ENCODE data around the gene GAB1.
A peak's percentile ranks its signal among the peaks of the same experiment; 100 is the strongest.

The GAB1 gene

DNA sequence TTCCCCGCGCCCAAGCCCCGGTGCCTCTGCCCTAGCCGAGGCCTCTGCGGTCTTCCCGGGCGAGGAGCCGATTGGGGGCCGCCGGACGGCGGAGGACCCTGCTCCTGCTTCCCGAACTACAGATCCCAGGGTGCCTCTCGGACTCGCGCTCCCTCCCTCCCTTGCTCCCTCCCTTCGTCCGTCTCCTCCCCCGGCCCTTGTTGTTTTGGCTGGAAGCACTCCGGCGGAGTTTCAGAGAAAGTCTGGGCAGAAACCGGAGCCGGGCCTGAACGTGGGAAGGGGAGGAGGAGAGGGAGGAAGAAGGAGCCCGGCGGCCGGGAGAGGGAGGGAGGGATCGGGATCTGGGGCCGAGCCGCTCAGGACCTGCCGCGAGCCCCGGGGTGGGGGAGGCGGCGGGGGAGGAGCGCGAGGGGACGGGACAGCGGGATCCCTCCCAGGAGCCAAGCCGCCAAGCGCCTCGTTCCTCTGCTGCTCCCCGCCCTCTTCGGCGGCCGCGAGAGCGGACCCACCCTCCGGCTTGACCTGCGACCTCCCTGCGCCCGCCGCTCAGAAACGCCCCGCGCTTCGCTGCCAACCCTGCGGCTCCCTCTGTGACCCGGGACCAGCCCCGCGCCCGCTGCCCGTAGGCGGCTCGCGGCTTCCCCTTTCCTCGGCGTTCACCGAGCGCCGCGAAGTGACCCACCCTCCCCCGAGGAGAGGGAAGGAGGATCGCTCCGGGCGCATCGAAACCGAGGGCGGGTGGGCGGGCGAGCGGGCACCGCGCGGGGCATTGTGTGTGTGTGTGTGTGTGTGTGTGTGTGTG lies 496 bp upstream of the GAB1 start (continued):
- TF ChIP-seq, protein P1, sequence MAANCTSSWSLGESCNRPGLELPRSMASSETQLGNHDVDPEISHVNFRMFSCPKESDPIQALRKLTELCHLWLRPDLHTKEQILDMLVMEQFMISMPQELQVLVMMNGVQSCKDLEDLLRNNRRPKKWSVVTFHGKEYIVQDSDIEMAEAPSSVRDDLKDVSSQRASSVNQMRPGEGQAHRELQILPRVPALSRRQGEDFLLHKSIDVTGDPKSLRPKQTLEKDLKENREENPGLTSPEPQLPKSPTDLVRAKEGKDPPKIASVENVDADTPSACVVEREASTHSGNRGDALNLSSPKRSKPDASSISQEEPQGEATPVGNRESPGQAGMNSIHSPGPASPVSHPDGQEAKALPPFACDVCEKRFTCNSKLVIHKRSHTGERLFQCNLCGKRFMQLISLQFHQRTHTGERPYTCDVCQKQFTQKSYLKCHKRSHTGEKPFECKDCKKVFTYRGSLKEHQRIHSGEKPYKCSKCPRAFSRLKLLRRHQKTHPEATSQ (tag by site-specific recombination; IDR thresholded peaks at IDR 0.05), result no peak
- no peak for TF ChIP-seq ZFP3 (tag by site-specific recombination; IDR thresholded peaks at IDR 0.05; ENCODE audit: low read depth)
- peak; percentile 27; the same call in 1 of the 2 replicates for TF ChIP-seq ZSCAN30 (tag by site-specific recombination; IDR thresholded peaks at IDR 0.05)
- peak; percentile 69 for TF ChIP-seq EGR2 (tag by site-specific recombination; IDR thresholded peaks at IDR 0.05; ENCODE audit: low read depth)
- TF ChIP-seq, protein P2, sequence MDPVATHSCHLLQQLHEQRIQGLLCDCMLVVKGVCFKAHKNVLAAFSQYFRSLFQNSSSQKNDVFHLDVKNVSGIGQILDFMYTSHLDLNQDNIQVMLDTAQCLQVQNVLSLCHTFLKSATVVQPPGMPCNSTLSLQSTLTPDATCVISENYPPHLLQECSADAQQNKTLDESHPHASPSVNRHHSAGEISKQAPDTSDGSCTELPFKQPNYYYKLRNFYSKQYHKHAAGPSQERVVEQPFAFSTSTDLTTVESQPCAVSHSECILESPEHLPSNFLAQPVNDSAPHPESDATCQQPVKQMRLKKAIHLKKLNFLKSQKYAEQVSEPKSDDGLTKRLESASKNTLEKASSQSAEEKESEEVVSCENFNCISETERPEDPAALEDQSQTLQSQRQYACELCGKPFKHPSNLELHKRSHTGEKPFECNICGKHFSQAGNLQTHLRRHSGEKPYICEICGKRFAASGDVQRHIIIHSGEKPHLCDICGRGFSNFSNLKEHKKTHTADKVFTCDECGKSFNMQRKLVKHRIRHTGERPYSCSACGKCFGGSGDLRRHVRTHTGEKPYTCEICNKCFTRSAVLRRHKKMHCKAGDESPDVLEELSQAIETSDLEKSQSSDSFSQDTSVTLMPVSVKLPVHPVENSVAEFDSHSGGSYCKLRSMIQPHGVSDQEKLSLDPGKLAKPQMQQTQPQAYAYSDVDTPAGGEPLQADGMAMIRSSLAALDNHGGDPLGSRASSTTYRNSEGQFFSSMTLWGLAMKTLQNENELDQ (tag by site-specific recombination; IDR thresholded peaks at IDR 0.05; ENCODE audit: low read depth), result no peak
- TF ChIP-seq ZNF600 (tag by site-specific recombination; IDR thresholded peaks at IDR 0.05), result peak; percentile 72; the same call in 1 of the 2 replicates
- TF ChIP-seq OVOL3 (tag by site-specific recombination; IDR thresholded peaks at IDR 0.05), result no peak
- TF ChIP-seq ZNF335 (tag by site-specific recombination; conservative IDR thresholded peaks at IDR 0.05), result peak; percentile 28
- TF ChIP-seq, protein P3, sequence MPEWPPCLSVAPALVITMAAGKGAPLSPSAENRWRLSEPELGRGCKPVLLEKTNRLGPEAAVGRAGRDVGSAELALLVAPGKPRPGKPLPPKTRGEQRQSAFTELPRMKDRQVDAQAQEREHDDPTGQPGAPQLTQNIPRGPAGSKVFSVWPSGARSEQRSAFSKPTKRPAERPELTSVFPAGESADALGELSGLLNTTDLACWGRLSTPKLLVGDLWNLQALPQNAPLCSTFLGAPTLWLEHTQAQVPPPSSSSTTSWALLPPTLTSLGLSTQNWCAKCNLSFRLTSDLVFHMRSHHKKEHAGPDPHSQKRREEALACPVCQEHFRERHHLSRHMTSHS (tag by site-specific recombination; IDR thresholded peaks at IDR 0.05), result no peak
- peak; percentile 92 for TF ChIP-seq ZBTB20 (tag by site-specific recombination; IDR thresholded peaks at IDR 0.05)
- no peak for TF ChIP-seq ZNF561 (tag by site-specific recombination; IDR thresholded peaks at IDR 0.05; ENCODE audit: borderline replicate concordance)
- no peak for TF ChIP-seq TCF7L2 (IDR thresholded peaks at IDR 0.05; ENCODE audit: borderline replicate concordance, low read depth, low read length)
- TF ChIP-seq ZNF426 (tag by site-specific recombination; IDR thresholded peaks at IDR 0.05), result no peak
- TF ChIP-seq ZSCAN23 (tag by site-specific recombination; IDR thresholded peaks at IDR 0.05), result no peak
- peak; percentile 74 for TF ChIP-seq SP2 (tag by site-specific recombination; IDR thresholded peaks at IDR 0.05)
- TF ChIP-seq, protein P4, sequence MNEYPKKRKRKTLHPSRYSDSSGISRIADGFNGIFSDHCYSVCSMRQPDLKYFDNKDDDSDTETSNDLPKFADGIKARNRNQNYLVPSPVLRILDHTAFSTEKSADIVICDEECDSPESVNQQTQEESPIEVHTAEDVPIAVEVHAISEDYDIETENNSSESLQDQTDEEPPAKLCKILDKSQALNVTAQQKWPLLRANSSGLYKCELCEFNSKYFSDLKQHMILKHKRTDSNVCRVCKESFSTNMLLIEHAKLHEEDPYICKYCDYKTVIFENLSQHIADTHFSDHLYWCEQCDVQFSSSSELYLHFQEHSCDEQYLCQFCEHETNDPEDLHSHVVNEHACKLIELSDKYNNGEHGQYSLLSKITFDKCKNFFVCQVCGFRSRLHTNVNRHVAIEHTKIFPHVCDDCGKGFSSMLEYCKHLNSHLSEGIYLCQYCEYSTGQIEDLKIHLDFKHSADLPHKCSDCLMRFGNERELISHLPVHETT (tag by site-specific recombination; IDR thresholded peaks at IDR 0.05), result no peak
- TF ChIP-seq ZNF404 (tag by site-specific recombination; IDR thresholded peaks at IDR 0.05), result no peak
- TF ChIP-seq KLF10 (tag by site-specific recombination; IDR thresholded peaks at IDR 0.05), result no peak
- TF ChIP-seq SALL2 (tag by site-specific recombination; IDR thresholded peaks at IDR 0.05; ENCODE audit: borderline replicate concordance), result no peak
- TF ChIP-seq MZF1 (tag by site-specific recombination; IDR thresholded peaks at IDR 0.05; ENCODE audit: borderline replicate concordance), result no peak
- TF ChIP-seq ZNF112 (tag by site-specific recombination; IDR thresholded peaks at IDR 0.05), result no peak
- TF ChIP-seq WT1 (tag by site-specific recombination; IDR thresholded peaks at IDR 0.05), result peak; percentile 72
- 0 out of 2 replicates have a peak, but pooled peaks have one; percentile 12 for TF ChIP-seq ZNF610 (tag by site-specific recombination; IDR thresholded peaks at IDR 0.05; ENCODE audit: borderline replicate concordance)
- TF ChIP-seq ZNF560 (tag by site-specific recombination; IDR thresholded peaks at IDR 0.05; ENCODE audit: borderline replicate concordance), result no peak
- no peak for TF ChIP-seq ZSCAN16 (tag by site-specific recombination; IDR thresholded peaks at IDR 0.05)
- no peak for TF ChIP-seq ZNF514 (tag by site-specific recombination; IDR thresholded peaks at IDR 0.05)
- TF ChIP-seq, protein P5, sequence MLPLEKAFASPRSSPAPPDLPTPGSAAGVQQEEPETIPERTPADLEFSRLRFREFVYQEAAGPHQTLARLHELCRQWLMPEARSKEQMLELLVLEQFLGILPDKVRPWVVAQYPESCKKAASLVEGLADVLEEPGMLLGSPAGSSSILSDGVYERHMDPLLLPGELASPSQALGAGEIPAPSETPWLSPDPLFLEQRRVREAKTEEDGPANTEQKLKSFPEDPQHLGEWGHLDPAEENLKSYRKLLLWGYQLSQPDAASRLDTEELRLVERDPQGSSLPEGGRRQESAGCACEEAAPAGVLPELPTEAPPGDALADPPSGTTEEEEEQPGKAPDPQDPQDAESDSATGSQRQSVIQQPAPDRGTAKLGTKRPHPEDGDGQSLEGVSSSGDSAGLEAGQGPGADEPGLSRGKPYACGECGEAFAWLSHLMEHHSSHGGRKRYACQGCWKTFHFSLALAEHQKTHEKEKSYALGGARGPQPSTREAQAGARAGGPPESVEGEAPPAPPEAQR (tag by site-specific recombination; IDR thresholded peaks at IDR 0.05), result no peak
- TF ChIP-seq ZNF623 (tag by site-specific recombination; IDR thresholded peaks at IDR 0.05), result no peak
- TF ChIP-seq ZNF341 (tag by site-specific recombination; IDR thresholded peaks at IDR 0.05; ENCODE audit: low read depth), result peak; percentile 98
- no peak for TF ChIP-seq ZNF155 (tag by site-specific recombination; IDR thresholded peaks at IDR 0.05)
- no peak for TF ChIP-seq ZNF184 (tag by site-specific recombination; IDR thresholded peaks at IDR 0.05)
- no peak for TF ChIP-seq ZNF555 (tag by site-specific recombination; conservative IDR thresholded peaks at IDR 0.05)
- TF ChIP-seq ZNF223 (tag by site-specific recombination; IDR thresholded peaks at IDR 0.05), result no peak
